ENCODE data around the gene CAMK1.

The CAMK1 gene

DNA sequence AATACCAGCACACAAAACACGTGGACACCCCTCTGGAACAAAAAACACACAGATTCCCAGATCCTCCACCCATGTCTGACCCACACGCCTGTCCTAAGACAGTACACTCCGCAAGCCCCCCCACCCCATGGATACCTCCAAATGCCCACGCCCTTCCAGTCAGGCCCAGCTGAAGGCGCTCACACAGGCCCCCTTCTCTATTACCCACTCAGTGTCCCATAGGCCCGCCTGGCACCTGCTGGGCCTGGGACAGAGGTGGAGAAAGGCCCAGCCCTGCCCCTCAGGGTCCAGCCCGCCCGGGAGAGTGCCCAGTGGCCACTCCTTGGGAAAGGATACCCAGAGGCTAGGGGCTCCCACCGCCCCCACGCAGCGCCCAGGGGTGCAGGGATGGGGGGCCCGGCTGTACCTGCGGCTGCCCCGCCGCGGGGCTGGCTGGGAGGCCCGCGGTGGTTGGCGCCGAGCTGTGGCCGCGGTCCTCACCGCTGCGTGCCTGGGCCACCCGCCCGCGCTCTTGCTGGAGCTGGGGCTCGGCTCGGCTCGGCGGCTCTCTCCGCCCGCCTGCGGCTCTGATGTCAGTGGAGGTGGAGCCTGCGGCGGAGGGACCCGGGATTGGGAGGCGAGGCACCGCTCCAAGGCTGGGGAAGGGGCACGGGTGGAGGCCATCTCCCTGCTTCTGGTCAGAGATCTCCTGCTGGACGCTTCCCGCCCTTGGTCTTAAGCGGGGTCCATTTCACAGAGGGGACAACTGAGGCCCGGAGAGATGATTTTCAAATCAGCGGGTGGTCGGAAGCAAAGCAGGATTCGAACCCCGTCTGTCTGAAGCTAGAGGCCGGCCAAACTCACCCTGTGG is at the start of gene CAMK1:
Gene CAMK1, minus strand, starts transcription at position 522 of the 850 bp plus-strand sequence. CDS start 2,198 bp downstream, outside the sequence.
- DNase-seq (ENCODE audit: low read depth in 2 of 2), result no peak

DNA sequence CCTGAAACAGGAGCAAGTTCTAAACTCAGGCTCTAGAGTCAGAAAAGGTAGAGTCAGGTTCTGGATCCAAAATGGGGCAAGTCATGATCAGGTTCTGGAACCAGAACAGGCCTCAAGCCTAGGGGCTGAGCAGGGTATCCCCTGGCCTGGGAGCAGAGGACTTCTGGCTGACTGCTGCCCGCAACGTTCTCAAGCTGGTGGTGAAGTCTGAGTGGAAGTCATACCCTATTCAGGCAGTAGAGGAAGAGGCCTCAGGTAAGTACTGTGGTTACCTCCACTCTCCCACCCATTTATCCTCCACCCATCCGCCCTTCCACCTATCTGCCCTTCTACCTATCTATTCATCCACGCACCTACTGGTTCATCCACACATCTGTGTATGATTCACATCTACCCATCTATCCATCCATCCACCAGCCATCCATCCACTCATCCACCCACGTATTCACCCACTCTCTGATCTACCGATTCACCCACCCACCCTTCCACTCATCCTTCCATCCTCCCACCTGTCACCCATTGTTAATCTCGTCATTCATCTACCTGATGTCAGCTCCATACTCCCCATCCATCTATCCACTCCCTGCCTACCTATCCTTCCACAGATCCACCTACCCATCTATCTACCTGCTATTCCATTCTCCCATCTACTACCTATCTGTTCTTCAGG is 49.1 kb upstream of the CAMK1 start:
- no peak for DNase-seq (ENCODE audit: low read depth in 2 of 2)

DNA sequence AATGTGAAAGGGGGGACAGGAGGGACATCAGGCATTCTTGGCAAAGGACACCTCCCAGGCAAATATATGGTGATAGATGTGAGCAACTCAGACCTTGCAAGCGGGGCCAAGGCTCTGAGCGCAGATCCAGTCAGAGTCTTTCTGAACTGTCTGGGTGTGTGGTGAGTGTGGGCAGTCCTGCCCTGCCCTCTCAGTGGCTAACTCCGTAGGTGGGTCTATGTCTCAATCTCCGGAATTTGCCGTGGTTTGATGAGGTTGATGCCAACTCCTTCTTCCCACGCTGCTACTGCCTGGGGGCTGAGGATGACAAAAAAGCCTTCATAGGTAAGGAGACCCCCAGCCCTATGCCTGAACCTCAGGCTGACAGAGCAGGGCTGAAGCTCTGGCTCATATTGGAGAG is 47.7 kb upstream of the CAMK1 start:
- no peak for DNase-seq (ENCODE audit: low read depth in 2 of 2)

DNA sequence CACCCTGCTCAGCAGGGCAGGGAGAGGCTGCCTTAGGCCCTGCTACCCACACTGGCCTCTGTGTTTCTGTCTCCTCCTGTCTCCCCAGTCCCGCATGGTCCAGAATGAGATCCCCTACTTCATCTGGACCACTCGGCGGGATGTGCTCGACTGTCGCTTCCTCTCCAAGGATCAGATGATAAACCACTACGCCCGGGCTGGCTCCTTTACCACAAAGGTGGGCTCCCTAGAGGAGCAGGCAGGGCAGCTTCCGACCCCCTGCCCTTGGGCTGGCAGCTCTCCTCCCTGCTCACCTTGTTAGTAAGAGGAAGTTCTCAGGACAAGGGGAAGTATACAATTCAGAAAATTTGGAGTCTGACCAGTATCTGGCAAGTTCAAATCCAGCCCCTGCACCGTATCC is 46.2 kb upstream of the CAMK1 start:
- no peak for DNase-seq (ENCODE audit: low read depth in 2 of 2)

DNA sequence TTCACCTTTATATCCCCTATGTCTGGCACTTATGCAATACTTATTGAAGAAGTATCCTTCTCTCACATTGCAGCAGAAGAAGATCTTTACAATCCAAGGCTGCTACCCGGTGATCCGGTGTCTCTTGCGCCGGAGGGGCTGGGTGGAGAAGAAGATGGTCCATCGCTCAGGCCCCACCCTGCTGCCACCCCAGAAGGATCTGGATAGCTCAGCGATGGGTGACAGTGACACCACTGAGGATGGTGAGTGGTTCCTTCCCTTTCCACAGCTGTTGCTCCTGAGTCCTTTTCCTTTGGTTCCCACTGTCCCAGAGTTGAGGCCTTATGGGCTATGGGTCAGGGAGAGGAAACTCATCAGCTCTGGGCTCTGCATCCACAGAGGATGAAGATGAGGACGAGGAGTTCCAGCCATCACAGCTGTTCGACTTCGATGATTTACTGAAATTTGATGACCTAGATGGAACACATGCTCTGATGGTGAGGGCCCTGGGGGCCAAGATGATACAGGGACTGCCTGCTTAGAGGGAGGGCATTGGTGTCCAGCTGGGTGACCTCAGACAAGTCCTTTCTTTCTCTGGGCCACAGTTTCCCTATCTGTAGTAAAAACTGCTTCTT is 43.2 kb upstream of the CAMK1 start:
- no peak for DNase-seq (ENCODE audit: low read depth in 2 of 2)

DNA sequence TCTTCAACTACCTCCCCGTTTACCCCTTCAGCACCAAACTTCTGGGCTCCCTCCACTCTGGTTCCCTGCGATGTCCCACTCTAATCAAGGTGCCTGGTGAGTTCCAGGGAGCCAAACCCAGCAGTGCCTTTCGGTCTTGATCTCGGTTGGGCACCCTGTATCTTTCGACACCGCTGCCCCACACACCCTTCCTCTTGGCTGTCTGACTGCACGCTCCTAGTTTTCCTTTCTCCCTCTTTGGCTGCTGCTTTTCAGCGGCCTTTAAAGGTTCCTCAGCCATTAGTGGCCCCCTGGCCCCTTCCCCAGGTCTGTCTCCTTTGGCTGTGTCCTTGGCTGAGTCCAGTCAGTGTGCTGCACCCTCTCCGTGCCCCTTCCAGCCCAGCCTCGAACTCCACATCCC is 41.1 kb upstream of the CAMK1 start:
- no peak for DNase-seq (ENCODE audit: low read depth in 2 of 2)

DNA sequence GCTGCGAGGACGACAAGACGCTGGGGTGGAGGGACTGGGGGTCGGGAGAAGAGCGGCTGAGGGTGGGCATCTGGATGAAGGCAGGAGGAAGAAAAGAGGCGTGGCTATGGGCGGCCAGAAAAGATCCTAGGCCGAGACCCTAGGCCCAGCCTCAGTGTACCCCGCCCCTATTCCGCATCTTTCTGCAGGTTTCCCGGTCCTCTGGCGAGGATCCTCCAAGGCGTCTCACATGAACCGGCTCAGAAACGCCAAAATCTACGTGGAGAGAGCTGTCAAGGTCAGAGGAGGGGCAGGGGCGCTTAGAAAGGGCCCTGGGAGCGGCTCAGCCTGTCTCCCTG is 40.7 kb upstream of the CAMK1 start:
- DNase-seq (ENCODE audit: low read depth in 2 of 2), result no peak

DNA sequence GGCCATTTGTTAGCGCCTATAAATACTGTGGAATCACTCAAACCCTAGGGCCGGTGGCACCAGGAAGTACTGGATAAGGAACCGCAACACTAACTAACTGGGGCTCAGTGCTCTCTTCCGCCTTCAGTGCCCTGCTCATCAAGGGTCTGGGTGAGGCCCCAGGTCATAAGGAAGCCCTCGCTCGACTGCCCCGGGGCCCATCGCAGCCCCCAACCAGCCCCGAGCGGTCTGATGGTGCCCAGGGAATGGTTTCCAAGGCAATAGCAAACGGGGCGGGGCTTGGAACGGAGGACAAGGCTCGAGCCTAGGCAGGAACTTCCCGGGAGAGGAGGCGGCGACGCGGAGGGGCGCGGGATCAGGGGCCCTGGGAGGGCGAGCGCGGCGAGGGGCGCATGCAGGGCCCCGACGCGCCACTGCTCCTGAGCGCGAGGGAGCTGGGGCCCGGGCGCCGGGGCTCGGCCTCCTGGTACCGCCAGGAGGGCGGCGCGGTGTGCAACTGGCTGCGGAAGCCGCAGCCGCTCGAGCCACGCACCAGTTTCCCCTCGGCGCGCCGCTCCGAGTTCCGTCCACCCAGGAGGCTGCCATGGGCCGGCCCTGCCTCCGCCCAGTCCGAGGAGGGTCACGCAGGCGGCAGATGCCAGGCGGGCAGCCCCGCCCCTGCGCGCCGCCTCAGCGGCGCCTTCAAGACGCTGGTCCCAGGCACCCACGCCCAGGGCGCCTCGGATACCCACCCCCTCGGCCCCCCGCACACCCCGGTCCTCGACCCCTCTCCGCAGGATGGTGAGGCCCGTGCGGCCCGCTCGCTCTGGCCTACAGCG is 40.1 kb upstream of the CAMK1 start, which contains the start of gene TTLL3:
Gene TTLL3, plus strand, starts transcription at position 648 of the 818 bp plus-strand sequence. CDS start 400 bp downstream, outside the sequence.
- DNase-seq (ENCODE audit: low read depth in 2 of 2), result peak in 1 of 2 donors; percentile 5

DNA sequence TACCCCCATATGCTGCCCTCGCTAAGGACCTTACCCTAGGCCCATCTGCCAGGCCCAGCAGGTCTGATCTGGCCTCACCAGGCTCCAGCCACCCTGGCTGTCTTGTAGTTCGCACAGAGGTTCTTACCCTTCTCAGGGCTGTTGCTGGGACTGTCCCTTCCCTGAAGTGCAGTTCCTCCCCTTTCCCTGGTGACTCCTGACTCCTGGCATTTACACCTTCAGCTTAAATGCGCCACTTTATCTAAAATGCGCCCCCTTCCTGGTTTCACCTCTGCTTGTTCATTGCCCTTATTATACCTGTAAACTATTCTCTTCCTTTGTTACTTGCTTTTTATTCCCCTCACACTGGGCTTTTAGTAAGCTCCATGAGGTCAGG is 39.5 kb upstream of the CAMK1 start:
- no peak for DNase-seq (ENCODE audit: low read depth in 2 of 2)

DNA sequence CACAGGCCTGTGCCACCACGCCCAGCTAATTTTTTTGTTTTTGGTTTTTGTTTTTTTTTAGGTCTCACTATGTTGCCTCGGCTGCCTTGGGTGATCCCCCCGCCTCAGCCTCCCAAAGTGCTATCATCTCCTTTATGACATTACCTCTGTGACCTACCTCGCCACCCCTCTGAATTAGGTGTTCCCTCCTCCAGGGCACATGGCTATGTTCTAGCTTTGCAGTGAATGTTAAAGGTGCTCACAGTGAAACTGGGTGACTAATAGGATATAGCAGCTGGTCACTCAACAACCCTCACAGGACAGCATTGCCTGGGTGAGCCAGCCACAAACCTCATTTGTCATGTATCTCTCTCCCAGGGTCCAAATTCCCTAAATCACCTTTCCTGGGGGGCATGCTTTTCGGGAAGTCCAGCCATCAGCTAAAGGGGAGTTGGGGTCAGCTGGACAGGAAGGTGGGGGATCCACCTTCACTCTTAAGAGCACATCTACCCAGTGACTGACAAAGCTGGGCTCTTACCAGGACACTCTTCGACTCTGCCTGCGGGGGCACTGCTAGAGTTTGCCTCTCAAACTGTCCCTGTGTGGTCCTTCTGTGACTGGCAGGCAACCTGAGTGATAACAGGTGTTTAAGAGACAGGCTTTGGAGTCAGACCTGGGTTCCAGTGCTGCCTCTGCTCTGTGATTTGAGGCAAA is 38.7 kb upstream of the CAMK1 start:
- DNase-seq (ENCODE audit: low read depth in 2 of 2), result peak in 1 of 2 donors; percentile 19

DNA sequence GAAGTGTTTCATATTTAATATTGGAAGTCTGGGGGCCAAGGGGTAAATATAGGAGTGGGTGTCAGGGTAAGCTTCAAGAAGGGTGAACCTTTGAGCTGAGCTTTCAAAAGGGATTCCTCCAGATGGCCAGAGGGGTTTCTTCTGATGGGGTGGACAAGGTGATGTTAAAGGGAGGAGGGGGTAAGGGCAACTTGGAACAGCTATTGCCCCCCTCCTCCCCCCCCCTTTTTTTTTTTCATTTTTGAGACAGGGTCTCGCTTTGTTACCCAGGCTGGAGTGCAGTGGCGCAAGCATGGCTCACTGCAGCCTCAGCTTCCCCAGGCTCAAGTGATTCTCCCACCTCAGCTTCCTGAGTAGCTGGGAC is 38.2 kb upstream of the CAMK1 start:
- no peak for DNase-seq (ENCODE audit: low read depth in 2 of 2)

DNA sequence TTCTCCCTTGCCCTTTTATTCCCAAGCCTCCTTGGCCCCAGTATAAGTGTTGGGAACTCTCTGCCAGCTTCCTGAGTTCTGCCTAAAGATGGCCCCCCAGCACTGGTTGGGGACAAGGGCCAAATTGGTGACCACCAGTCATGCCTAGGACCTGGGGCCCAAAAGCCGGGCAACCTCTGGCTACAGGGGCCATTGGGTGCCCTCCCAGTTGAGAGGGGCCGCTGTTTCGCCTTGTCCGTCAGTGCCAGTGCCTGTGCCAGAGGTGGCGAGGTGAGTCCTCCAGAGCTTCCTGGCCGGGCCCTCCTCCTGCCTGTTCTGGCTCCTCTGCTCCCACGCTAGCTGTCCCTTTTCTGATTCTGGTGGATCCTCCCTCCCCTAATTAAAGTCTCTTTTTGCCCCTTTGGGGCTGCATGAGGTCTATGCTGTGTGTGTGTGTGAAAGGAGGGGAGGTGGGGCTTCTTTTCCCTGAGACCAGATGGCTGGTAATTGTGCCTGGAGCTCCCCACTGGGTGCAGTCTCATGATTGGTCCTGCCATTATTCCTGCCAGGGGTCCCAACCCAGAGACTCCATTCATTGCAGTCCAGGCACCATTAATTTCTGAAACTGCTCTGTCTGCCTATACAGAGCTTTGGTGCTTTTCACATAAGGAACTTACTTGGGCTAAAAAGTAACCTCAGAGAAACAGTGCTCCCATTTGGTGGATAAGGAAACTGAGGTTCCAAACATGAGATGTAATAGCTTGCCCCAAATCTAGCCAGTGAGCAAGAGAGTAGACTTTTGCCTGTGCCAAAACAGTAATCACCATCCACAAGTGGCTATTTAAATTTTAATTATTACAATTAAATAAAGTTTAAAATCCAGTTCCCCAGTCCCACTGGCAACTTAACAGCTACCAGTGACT is 37.2 kb upstream of the CAMK1 start:
- no peak for DNase-seq (ENCODE audit: low read depth in 2 of 2)

DNA sequence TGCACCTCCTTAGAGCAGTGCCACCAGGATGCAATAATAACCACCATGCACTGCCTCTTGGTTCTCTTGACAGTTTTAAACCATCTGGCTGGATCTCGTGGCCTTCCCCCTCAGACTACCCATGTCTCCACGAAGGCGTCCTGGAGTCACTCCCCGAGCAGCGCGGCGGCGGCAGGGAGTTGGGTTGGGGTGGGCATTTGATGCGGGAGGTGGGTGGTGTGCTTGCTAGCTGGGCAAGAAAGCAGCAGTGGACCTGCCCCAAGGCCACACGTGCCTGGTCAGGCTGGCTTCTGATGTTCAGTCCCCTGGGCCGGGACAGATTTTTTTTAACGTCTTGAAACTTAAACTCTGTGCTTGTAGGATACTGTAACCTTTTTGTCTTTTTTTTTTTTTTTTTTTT is 36.4 kb upstream of the CAMK1 start:
- DNase-seq (ENCODE audit: low read depth in 2 of 2), result no peak

DNA sequence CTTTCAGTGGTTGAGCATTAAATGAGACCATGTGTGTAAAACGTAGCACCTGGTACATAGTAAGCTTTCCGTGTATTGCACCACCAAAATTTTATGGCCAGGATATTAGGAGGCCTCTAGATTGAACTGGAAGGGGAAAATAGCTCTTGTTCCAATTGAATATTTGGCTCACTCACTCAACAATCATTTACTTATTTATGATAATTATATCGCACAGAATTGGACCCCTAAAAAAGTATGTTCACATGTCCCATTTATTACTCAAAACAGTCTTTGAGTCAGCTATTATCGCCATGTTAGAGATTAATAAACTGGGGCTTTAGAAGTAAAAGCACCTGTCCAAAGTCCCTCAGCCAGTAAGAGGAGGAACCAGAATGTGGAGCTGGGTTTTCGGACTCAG is 35.2 kb upstream of the CAMK1 start:
- DNase-seq (ENCODE audit: low read depth in 2 of 2), result no peak

DNA sequence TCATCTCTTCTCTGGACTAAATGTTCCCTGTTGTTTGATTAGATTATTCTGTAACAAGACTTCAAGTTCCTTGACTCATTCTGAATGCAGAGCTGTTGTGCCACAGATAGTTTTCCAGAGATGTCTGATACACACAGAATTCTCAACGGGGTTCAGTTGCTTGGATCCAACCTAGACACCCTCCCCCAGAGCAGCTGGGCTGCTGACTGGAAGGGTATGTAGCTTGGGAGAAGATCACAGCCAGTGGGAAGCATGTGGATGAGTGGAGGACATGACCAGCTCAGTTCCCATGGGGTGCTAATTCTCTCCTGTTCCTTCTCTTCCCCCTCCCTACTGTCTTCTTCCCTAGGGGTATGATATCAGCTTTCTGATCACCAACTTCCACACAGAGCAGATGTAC is 33.7 kb upstream of the CAMK1 start:
- DNase-seq (ENCODE audit: low read depth in 2 of 2), result no peak

DNA sequence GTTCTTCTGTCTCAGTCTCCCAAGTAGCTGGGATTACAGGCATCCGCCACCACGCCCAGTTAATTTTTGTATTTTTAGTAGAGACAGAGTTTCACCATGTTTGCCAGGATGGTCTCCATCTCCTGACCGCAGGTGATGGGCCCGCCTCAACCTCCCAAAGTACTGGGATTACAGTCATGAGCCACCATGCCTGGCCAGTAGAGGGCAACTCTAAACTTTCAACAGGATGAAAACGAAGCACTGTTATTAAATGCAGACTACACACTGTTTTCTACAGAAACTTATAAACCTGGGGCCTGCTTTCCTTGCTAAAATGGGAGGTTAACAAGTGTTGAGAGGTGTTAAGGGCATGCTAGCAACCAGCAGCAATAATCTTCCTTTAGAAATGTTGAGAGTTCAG is 30.8 kb upstream of the CAMK1 start:
- no peak for DNase-seq (ENCODE audit: low read depth in 2 of 2)

DNA sequence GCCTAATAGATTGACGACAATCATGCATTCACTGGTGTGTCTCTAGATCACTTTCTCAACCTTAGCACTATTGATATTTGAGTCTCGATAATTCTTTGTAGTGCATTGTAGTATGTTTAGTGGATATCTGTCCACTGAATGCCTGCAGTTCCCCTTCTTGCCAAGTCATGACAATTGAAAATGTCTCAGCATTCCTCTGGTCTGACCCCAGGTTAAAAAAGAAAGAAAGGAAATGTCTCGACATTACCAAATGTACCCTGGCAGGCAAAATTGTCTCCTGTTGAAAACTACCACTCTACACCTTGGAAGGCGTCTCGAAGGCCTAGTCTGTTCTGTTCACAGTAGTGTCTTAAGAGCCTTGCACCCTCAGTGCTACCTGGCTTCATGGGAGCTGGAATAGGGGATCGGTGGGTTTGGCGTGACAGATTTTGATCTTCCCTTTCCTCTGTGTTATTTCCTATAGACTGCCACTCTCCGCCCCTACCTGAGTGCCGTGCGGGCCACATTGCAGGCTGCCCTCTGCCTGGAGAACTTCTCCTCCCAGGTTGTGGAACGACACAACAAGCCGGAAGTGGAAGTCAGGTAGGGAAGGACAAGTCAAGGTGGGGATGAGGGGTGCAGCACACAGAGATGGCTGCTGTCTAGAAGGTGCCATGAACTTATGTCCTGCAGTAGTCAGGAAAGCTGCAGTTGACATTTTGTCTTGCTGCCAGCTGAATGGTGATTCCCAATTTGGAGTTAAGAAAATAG is 27.6 kb upstream of the CAMK1 start:
- DNase-seq (ENCODE audit: low read depth in 2 of 2), result no peak

DNA sequence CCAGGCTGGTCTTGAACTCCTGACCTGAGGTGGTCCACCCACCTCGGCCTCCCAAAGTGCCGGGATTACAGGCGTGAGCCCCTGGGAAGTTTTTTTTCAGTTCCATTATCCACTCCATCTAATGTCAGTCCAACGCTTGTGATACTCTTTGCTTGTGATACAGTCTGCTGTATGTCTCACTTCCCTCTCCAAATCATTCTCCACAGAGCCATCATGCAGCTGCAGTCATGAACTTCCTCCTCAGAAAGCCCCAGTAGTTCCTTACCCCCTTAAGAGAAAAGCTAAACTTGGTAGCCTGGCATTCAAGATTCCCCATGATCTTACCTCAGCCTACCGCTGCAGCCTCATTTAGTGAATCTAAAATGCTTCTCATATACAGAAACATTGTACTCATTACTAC is 25.5 kb upstream of the CAMK1 start:
- no peak for DNase-seq (ENCODE audit: low read depth in 2 of 2)

DNA sequence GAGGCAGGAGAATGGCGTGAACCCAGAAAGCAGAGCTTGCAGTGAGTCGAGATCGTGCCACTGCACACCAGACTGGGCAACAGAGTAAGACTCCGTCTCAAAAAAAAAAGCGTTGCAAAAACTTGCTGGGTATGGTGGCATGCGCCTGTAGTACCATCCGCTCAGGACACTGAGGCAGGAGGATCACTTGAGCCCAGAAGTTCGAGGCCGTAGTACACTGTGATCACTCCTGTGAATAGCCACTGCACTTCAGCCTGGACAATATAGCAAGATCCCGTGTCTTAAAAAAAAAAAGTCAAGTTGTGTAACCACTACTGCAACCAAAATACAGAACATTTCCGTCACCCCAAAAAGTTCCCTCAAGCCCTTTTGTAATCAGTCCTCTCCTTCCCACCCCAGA is 24.7 kb upstream of the CAMK1 start:
- DNase-seq (ENCODE audit: low read depth in 2 of 2), result no peak

Data from stimulated activated CD8-positive, alpha-beta memory T cell treated with anti-CD3 and anti-CD28 coated beads, Interleukin-7, amount 100 ng/mL, for 1 hour (primary cell).